Nucleus accumbens (tissue), 56 donors: ENCODE results near the gene BCL11A.

Source experiments
- DNase-seq, 56 donors: peaks; one replicate each; lab custom pipeline; 2025; lab: John Stamatoyannopoulos, UW

Gene BCL11A

DNA sequence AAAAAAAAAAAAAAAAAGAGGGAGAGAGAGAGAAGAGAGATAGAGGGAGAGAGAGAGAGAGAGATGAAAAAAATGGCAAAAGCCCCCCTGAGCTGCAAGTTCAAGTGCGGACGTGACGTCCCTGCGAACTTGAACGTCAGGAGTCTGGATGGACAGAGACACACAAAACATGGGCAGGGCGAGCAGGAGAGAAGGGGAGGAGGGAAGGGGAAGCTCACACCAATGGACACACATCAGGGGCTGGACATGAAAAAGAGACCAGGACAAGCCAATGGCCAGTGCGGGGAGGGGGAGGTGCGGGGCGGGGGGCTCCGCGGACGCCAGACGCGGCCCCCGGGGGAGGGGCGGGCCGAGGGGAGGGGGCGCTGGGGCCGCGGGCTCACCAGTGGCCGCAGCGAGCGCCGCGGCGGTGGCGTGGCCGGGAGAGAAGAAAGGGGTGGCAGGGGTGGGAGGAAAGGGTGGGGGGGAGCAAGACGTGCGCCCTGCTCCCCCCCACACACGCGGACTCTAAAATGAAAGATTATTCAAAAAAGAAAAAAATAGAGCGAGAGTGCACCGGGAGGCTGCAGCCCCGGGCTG lies at the start of gene BCL11A:
Gene BCL11A, minus strand, starts transcription at position 160 of the 579 bp plus-strand sequence. CDS start 384 bp downstream, outside the sequence.
- peak in 7 of 56 donors; percentile 10 to 47 (median 29) for DNase-seq

DNA sequence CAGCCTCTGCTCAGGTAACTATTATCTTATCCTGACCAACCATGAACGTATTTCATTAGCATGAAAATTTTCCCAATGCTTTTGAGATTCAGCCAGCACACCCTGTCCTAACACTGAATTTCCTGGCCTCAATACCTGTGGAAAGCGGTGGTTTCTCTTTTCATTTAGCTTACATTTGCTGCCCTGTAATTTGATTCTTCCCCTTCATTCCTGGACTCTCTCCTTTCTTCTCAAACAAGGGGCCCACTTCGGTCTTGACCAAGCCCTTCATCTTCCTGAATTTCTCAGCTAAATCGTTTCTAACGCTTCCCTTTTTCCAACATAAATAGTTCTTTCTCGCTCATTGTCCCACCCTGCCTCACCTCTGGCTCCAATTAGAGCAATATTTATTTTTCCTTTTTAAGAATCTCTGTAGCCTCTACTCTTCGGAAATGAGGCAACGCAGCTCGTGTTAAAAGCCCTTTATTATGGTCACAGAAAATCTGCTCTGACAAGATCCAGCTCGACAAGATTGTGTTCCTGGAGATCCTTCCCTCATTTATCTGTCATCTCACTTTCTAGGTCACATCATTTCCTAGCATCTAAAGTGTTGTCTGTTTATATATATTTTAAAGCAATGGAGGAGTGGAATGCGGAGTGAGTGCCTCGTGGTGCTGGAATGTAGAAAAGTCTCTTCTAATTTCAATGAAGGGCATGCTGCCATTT lies 49.5 kb upstream of the BCL11A start:
- DNase-seq, result no peak

GRCh38 chr2:60602388-60602787 lies 48.9 kb upstream of the BCL11A start:
- DNase-seq, result no peak

- DNase-seq, result no peak
Observed at GRCh38 chr2:60598271-60598670, 44.8 kb upstream of the BCL11A start.

GRCh38 chr2:60597346-60597745 lies 43.9 kb upstream of the BCL11A start:
- DNase-seq, result no peak

DNA sequence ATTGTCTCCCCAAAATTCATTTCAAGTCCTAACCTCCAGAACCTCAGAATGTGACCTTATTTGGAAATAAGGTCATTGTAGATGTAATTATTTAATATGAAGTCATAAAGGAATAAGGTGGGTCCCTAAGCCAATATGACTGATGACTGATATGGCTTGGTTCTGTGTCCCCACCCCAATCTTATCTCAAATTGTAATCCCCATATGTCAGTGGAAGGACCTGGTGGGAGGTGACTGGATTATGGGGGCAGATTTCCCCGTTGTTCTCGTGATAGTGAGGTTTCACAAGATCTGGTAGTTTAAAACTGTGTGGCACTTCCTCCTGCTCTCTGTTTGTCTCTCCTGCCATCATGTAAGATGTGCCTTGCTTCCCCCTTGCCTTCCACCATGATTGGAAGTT lies 43.0 kb upstream of the BCL11A start:
- no peak for DNase-seq

DNA sequence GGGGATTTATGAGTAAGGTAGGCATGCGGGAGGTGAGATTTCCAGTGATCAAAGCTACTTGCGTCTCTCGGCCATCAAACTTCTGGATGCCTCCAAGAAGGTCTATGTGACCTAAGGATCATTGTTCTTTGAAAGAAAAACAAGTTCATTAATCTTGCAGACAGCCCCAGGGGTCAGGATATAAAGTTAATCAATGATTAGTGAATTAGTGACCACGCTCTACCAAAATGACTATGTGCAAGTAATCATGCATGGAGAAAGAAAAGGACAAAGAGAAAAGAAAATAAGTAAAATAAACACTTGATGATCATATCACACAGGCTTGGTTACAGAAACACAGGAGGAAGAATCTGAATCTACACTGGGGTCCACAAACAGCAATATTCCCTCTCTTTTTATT lies 42.5 kb upstream of the BCL11A start:
- DNase-seq, result no peak

DNA sequence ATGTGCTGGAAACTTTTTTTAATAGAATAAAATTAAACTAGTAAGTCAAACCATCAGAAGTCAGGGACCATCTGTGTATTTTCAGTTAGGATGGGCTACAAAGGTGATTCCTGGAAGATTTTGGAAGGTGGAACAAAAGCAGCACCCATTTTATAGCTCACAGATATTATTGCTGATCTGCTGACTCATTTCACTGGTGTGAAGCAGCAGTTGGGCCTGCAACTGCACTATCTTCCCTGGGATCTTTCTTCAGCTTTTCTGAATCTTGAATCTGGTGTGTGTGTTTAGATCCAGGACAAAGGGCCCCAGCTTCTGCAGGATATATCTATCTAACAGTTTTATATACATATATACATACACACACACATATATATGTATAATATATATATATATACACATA lies 35.6 kb upstream of the BCL11A start:
- DNase-seq, result no peak

DNA sequence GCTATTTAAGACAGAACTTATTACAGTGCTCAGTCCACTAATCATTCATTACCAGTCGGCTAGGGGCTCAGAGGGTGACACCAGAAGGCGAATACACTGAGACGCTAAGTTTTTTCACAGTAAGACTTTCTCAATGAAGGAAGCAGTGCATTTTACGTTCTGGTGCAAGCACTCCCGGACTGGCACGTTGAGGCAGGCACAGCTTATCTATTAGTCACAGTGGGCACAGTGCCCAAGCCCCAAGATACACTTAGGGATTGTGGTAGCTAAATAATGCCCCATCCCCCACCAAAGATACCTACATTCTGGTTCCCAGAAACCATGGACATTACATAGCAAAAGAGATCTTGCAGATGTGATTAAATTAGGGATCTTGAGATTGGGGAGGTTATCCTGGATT lies 32.6 kb upstream of the BCL11A start:
- no peak for DNase-seq

- DNase-seq, result no peak
Observed at GRCh38 chr2:60585276-60585675, 31.8 kb upstream of the BCL11A start.

DNA sequence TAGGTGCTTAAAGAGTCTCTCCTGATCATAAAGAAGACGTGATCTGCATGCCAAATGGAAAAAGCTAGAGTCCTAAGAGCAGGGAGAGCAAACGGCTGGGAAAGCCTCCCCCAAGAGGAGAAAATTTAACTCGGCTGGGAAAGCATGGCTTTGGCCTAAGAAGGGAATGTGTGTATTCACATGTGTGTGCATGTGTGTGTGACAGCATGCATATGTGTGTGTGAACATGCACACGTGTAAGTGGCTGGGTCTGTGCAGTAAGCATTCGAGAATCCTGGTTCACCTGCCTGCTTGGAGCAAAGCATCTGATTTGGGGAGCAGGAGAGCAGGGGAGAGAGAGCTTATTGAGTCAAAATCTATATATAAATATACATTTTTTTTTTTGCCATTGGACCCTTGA lies 30.1 kb upstream of the BCL11A start:
- DNase-seq, result no peak

DNA sequence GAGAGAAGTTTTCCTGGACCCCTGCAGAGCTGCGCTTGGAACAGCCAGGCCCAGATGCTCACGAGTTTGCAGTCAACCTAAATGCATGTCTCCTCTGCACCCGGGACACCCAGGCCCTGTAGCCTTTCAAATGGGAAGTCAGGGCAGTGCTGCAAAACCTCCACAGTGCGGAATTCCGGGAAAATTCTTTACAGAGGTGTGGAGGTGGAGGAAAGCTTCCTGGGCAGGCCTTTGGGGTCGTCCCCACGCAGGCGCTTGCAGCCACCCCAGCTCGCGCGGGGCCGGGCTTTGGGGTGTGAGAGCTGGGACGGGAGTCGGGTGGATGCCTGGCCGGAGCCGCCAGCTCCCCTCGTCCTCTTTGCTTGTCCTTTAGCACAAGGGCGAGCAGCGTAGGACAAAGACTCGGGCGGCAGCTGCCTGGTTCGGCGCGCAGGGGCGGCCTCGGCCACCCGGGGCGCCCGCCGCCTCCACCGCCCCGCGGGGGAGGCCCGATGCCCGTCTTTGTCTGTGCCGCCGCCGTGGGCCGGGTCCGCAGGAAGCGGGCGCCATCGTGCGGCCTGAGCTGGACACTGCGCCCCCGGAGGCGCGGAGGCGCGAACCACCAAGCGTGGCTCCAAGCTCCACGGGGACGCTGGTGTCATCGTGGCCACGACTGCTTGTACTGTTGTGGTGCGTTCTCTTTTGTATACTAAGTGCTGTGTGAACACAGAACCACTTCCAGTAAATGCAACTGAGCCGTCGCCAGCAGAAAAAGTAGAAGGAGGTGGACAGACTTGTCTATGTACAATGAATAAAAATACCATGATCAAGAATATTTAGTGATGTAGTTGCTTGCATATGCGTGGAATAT lies 28.2 kb upstream of the BCL11A start:
- DNase-seq, result peak in 51 of 56 donors; percentile 7 to 81 (median 52)

DNA sequence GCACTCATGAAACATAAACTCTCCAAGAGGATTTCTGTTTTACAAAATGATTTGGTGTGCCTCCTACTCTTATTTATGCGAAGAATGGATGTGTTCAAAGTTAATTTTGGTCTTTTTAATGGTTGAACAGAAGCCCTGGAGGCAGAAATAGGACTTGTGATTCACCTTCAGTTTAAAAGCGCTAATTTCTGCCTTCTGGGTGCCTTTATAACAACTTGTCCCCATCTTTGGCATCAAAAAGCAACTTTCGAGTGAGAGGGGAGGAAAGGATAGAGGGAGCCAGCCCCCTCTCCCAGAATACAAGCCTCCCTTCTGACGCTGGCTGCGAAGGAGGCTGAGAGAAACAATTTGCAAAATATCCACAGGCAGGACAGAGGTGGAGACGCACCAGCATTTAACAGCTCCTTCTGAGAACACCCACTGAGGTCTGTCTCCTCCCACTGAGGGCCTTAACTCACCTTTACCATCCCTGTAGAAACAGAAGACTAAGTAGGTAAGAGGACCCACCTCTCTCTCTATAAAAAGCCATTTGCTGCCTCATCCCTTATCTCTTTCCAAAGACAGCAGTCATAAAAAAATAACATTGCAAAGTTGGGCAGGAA lies 24.3 kb upstream of the BCL11A start:
- DNase-seq, result no peak

- no peak for DNase-seq
Observed at GRCh38 chr2:60573251-60573650, 19.8 kb upstream of the BCL11A start.

- no peak for DNase-seq
Observed at GRCh38 chr2:60570251-60570650, 16.8 kb upstream of the BCL11A start.

GRCh38 chr2:60569680-60570111 lies 16.2 kb upstream of the BCL11A start:
- DNase-seq, result no peak

DNA sequence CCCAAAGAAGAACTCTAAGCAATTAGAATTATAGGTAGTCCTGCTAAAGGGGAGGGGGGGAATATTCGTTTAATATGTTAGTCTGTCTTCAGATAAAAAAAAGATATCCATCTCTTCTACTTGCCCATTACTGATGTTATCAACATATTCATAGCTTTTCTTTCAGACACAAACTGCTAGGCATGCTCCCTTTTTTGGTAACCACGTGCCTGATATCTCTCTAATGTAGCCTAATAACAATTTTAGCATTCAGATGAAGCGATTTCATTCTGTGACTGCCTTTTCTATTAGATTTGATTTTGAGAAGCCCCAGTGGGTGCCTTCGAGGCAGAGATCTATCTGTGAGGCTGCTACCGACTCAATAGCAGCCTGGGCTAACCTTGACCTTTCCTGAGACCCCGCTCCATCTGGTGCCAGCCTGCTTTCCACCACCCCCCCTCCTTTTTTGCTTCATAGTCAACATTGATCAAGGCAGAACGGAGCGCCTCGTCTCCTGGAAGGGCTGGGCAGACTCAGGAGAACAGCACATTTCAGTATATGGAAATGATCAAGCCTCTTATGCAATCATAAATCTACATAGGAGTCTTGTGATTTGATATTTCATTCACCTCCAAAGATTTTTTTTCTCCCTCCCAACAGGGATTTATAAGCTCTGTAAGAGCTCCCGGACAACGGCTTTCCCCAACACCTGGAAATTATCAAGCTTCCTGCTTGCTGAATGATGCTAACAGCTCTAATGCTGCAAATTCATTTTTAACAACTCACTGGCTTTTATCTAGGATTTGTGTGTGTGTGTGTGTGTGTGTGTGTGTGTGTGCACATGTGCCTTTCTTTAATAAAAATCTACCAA lies 14.7 kb upstream of the BCL11A start:
- DNase-seq, result peak in 7 of 56 donors; percentile 23 to 42 (median 29)

GRCh38 chr2:60567096-60567495 lies 13.6 kb upstream of the BCL11A start:
- no peak for DNase-seq

DNA sequence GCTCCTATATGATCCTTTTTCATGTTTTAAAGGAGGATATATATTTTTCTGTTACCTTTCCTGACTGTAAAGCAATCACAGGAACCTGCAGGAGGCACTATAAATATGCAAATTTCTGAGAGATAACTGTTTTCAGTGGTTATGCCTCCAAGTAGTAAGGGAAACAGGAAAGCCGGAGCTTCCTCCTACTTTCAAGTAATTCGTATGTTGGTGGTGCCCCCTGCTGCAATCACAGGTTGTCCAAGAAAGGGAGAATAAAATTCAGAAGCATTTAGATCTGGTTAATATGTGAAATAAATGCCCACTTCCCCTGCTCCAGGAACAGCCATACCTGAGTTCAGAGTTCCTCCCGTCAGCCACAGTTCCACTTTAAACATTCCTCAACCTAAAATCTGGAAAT lies 12.0 kb upstream of the BCL11A start:
- peak in 3 of 56 donors; percentile 18 to 58 (median 23) for DNase-seq
